Liver (tissue), 9 donors: ENCODE measurements around the gene HMMR. TPM values are rescaled to one million over a fixed set of nuclear protein-coding genes. Genes with fewer than 3 reads are reported as not detected.

Experiments
- DNase-seq: peaks from one replicate; pipeline ENCODE4 v3.0.0-alpha.2; 2017; ENCODE audit warnings: low spot score
- H3K27ac ChIP-seq, 2 donors: one replicate each; pipeline ENCODE4 v1.7.0; 2013; ENCODE audit warnings: inconsistent platforms in 2 of 2, low read length in 2 of 2, control low read depth in 1 of 2, low read depth in 1 of 2, mild to moderate bottlenecking in 1 of 2
- H3K27me3 ChIP-seq, 4 donors: one replicate each; pipeline versions ENCODE4 v1.6.1 to v1.7.0; 2013; ENCODE audit warnings: low read length in 3 of 4, inconsistent platforms in 1 of 4, mild to moderate bottlenecking in 1 of 4, moderate library complexity in 1 of 4; ENCODE audit not compliant: control insufficient read depth in 4 of 4, insufficient read depth in 4 of 4
- H3K36me3 ChIP-seq, 4 donors: one replicate each; pipeline versions ENCODE4 v1.6.1 to v1.7.0; 2013; ENCODE audit warnings: low read length in 3 of 4, mild to moderate bottlenecking in 3 of 4, low read depth in 1 of 4, moderate library complexity in 1 of 4; ENCODE audit not compliant: control insufficient read depth in 4 of 4, insufficient read depth in 3 of 4
- H3K4me1 ChIP-seq, 4 donors: one replicate each; pipeline versions ENCODE4 v1.6.1 to v1.7.0; 2013; ENCODE audit warnings: low read length in 3 of 4, mild to moderate bottlenecking in 3 of 4, moderate library complexity in 1 of 4; ENCODE audit not compliant: control insufficient read depth in 4 of 4, insufficient read depth in 4 of 4
- H3K4me3 ChIP-seq, 3 donors: one replicate each; pipeline versions ENCODE4 v1.6.1 to v1.7.0; 2013; ENCODE audit warnings: low read length in 3 of 3, control low read depth in 1 of 3, low read depth in 1 of 3, mild to moderate bottlenecking in 1 of 3
- H3K9ac ChIP-seq, 2 donors: one replicate each; pipeline ENCODE4 v1.7.0; 2013; ENCODE audit warnings: low read length in 2 of 2, mild to moderate bottlenecking in 2 of 2, moderate library complexity in 2 of 2, control low read depth in 1 of 2, low read depth in 1 of 2
- H3K9me3 ChIP-seq, 4 donors: one replicate each; pipeline versions ENCODE4 v1.6.1 to v1.7.0; 2013; ENCODE audit warnings: low read length in 3 of 4; ENCODE audit not compliant: control insufficient read depth in 4 of 4
- ATF3 ChIP-seq: IDR thresholded peaks from 2 replicates; pipeline ENCODE4 v1.6.1; 2016; ENCODE audit warnings: antibody characterized with exemption
- CTCF ChIP-seq: fragments of 150-350 bp; IDR thresholded peaks from 2 replicates; pipeline ENCODE4 v1.5.1; 2017; ENCODE audit warnings: improper control_type of control experiment, low read depth, low read length; ENCODE audit not compliant: missing input control
- EGR1 ChIP-seq, 2 donors: IDR thresholded peaks; 2 replicates each; pipeline ENCODE4 v1.6.1; 2016 to 2018; ENCODE audit warnings: antibody characterized with exemption in 2 of 2, low read depth in 2 of 2
- FOXA1 ChIP-seq: IDR thresholded peaks from 2 replicates; pipeline ENCODE4 v1.6.1; 2016; ENCODE audit warnings: antibody characterized with exemption
- GABPA ChIP-seq, 2 donors: IDR thresholded peaks in 1 of 2; conservative IDR thresholded peaks in 1 of 2; 2 replicates each; pipeline ENCODE4 v1.6.1; 2016; ENCODE audit warnings: antibody characterized with exemption in 2 of 2, mild to moderate bottlenecking in 1 of 2, moderate library complexity in 1 of 2
- HNF4A ChIP-seq, 2 donors: conservative IDR thresholded peaks; 2 replicates each; pipeline ENCODE4 v1.6.1; 2016; ENCODE audit warnings: antibody characterized with exemption in 2 of 2, mild to moderate bottlenecking in 2 of 2
- JUND ChIP-seq, 2 donors: IDR thresholded peaks; 2 replicates each; pipeline ENCODE4 v1.6.1; 2016; ENCODE audit warnings: antibody characterized with exemption in 2 of 2
- MAX ChIP-seq: IDR thresholded peaks from 2 replicates; pipeline ENCODE4 v1.6.1; 2016; ENCODE audit warnings: antibody characterized with exemption
- NR2F2 ChIP-seq: IDR thresholded peaks from 2 replicates; pipeline ENCODE4 v1.6.1; 2016; ENCODE audit warnings: antibody characterized with exemption
- RAD21 ChIP-seq, 2 donors: IDR thresholded peaks; 2 replicates each; pipeline ENCODE4 v1.6.1; 2016; ENCODE audit warnings: antibody characterized with exemption in 2 of 2, mild to moderate bottlenecking in 2 of 2
- REST ChIP-seq: IDR thresholded peaks from 2 replicates; pipeline ENCODE4 v1.6.1; 2016; ENCODE audit warnings: antibody characterized with exemption, mild to moderate bottlenecking
- RXRA ChIP-seq, 2 donors: IDR thresholded peaks; 2 replicates each; pipeline ENCODE4 v1.6.1; 2017 to 2018; ENCODE audit warnings: antibody characterized with exemption in 2 of 2, mild to moderate bottlenecking in 1 of 2
- SP1 ChIP-seq: IDR thresholded peaks from 2 replicates; pipeline ENCODE4 v1.6.1; 2018; ENCODE audit warnings: antibody characterized with exemption, mild to moderate bottlenecking
- TAF1 ChIP-seq: conservative IDR thresholded peaks from 2 replicates; pipeline ENCODE4 v1.6.1; 2016; ENCODE audit warnings: antibody characterized with exemption, mild to moderate bottlenecking
- YY1 ChIP-seq: IDR thresholded peaks from 2 replicates; pipeline ENCODE4 v1.6.1; 2016; ENCODE audit warnings: antibody characterized with exemption, mild to moderate bottlenecking
- ZBTB33 ChIP-seq: IDR thresholded peaks from 2 replicates; pipeline ENCODE4 v1.6.1; 2016; ENCODE audit warnings: antibody characterized with exemption
- WGBS: extraction: QIAGEN DNeasy Blood & Tissue Kit; methylation state at CpG from one replicate; pipeline ENCODE4 v1.1.7; 2013; 5-methylcytosine and 5-hydroxymethylcytosine counted together
- polyA plus RNA-seq, 2 donors: library from polyadenylated mRNA; stranded (reverse) in 1 of 2; unstranded in 1 of 2; fragments of 200-250 nt in 1 of 2; fragments of >200 nt in 1 of 2; fragmentation: Nextera tagmentation in 1 of 2; extraction: Ambion mirVana in 1 of 2; gene quantifications; one replicate each; pipeline versions ENCODE4 v1.2.1 to v1.2.3, GENCODE V29; 2013 to 2015
- total RNA-seq, 2 donors: library from RNA; depleted of rRNA; stranded (reverse); fragments of >200 nt; gene quantifications; one replicate each; pipeline ENCODE4 v1.2.3, GENCODE V29; 2014
- donor health status: healthy.
- donor health status: healthy.
- donor health status: healthy.
- donor health status: healthy.
- donor health status: healthy.

Gene HMMR
- total and polyA plus RNA-seq, 4 donors: 0.33 to 48.5 (median 2.3) TPM

GRCh38 chr5:163434401-163434866, 26.0 kb upstream of the HMMR start:
- peak; percentile 56 for TF ChIP-seq NR2F2
- no peak for TF ChIP-seq EGR1 (IDR thresholded peaks at IDR 0.05; ENCODE audit: low read depth in 2 of 2)
- no peak for TF ChIP-seq RAD21 (IDR thresholded peaks at IDR 0.05)
- no peak for TF ChIP-seq JUND (IDR thresholded peaks at IDR 0.05)
- TF ChIP-seq TAF1: no peak
- peak; percentile 40 for TF ChIP-seq YY1
- no peak for TF ChIP-seq SP1
- TF ChIP-seq ATF3: no peak
- TF ChIP-seq MAX: no peak
- no peak for TF ChIP-seq HNF4A (conservative IDR thresholded peaks at IDR 0.05)
- TF ChIP-seq ZBTB33: no peak
- TF ChIP-seq RXRA (IDR thresholded peaks at IDR 0.05): no peak
- no peak for TF ChIP-seq REST
- Histone ChIP-seq H3K9me3 (no peaks in the 10 kb centered on the region), H3K9ac (no peak overlapping the region), H3K27ac (peak overlapping the region in 1 of 2 donors; percentile 28), H3K27me3 (no peaks in the 10 kb centered on the region), H3K36me3 (no peaks in the 10 kb centered on the region), H3K4me1 (peaks cover 1 to 48% (median 23%) of the 10 kb centered on the region in 4 donors), H3K4me3 (no peak overlapping the region)
- WGBS: 22% methylated on average over 3 of the region's 3 CpGs
- DNase-seq: no peak

GRCh38 chr5:163436515-163436914, 23.9 kb upstream of the HMMR start:
- Histone ChIP-seq H3K36me3 (peaks cover 0 to 10% (median 2%) of the 10 kb centered on the region in 4 donors), H3K9ac (peak overlapping the region; percentile 27 to 40), H3K4me3 (peak overlapping the region in 1 of 3 donors; percentile 41), H3K9me3 (no peaks in the 10 kb centered on the region), H3K27me3 (no peaks in the 10 kb centered on the region), H3K27ac (peak overlapping the region; percentile 77 to 85), H3K4me1 (peaks cover 1 to 62% (median 39%) of the 10 kb centered on the region in 4 donors)
- WGBS: 31% methylated on average over 4 of the region's 4 CpGs
- TF ChIP-seq ZBTB33 (no peak), MAX (no peak), FOXA1 (no peak), ATF3 (no peak), YY1 (no peak), RXRA (IDR thresholded peaks at IDR 0.05) (no peak), CTCF (no peak), TAF1 (no peak), HNF4A (conservative IDR thresholded peaks at IDR 0.05) (no peak), GABPA (IDR thresholded peaks at IDR 0.05 in 1 of 2, conservative IDR thresholded peaks at IDR 0.05 in 1 of 2) (no peak), EGR1 (IDR thresholded peaks at IDR 0.05; ENCODE audit: low read depth in 2 of 2) (no peak)
- no peak for DNase-seq
